GM18499 (cell line): ENCODE results near the gene FGF6.
"Not testable (repeated sequence)": the region's sequence is repeated elsewhere in the genome, so short reads cannot be mapped to it uniquely, and the experiment has no call there.

Source experiments
- ATAC-seq: cut with Tn5 transposase; IDR thresholded peaks from one replicate; pipeline ENCODE4 v1.9.1; 2021; ENCODE audit warnings: moderate number of reproducible peaks; ENCODE audit not compliant: insufficient read depth, unreplicated experiment

Gene FGF6

DNA sequence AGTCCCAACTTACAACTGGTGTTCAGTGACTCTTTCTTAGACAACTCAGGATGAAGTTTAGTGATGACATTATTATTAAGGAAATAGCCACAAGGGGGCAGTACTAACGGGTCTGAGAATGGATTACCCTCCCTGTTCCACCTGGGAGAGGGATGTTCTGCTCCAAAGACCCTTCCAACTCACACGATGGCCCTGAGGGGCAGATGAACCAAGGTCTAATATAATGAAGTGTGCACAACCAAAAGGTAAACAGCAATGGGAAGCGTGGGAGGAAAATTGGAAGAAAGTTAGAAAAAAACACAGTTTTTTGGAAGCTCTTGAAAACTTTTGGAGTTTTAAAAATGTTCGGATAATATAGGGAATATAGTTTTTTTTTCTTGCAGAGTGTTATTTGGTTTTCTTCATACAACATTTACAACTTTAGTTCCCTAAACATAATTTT is 24.0 kb downstream of the FGF6 start:
- ATAC-seq, result no peak

DNA sequence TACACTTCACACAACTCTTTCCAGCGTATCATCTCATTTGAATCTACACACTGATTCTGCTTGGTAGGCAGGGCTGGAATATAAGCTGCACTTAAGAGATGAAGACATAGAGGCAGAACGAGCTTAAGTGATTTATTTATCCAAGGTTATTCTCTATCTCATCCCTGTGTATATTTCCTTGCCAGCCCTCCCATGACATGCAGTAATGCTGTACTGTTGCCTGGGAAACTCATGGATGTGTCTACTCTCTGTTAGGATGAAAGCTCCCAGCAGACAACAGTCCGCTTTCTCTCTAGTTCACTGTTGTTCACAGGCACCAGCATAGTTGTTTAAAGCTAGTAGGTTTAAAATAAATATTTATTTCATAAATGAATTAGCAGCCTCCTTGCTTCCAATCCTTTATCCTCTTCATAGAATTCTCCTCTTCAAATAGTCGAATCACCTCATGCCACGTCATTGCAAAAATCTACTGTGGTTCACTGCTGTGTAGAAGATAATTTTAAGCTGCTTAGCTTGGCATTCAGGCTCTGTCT is 25.4 kb downstream of the FGF6 start:
- ATAC-seq, result no peak

DNA sequence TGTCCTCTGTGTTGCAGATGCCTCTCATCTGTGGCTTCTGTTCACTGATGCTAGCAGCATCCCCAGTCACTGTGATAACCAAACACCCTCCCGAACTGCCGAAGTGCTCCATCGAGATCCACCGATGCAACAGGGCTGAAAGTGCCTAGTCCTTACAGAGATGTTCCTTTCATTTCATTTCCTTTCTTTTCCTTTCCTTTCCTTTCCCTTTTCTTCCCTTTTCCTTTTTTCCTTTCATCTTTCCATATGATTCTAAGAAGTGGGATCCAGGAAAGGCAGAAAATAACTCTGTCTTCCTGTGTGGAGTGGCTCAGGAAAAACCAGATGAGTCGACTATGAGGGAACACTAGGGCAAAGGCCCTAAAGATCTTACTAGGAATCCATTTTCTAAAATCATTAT is 26.7 kb downstream of the FGF6 start:
- no peak for ATAC-seq

DNA sequence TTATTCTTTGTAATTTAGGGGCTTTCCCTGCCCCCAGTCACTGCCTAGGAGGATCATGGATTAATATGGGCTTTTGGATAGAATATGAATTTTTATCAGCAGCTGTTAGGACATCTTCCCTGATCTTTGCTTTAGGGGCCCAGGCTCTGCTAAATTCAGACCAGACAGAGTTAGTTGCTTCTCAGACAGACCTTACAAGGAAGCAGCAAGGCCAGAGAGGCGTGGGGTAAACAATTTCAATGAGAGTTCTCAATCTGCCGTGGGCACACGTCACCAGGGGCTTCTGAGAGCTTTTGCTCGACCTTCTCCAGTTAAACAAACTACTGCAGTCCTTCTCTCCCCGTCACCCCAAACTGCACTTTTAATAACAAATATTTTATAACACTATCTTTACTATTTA is 27.7 kb downstream of the FGF6 start:
- no peak for ATAC-seq

DNA sequence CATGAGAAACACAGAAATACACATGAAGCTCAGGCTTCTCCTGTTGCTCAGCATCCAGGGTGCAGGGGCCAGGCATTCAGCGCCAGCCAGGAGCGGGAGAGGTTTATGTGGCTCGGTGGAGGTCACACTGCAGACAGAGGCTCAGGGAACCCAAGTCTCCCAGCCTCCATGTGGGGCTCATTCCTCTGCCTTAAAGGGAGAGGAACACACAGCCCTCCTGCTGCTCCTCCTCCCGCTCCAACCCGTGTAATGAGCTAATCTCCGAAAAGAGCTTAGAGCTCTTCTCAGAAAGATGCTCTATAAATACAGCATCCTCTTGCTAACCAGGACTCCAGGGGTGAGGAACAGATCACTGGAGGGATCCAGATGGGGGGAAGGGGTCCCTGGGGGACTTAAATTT is 28.2 kb downstream of the FGF6 start:
- no peak for ATAC-seq

DNA sequence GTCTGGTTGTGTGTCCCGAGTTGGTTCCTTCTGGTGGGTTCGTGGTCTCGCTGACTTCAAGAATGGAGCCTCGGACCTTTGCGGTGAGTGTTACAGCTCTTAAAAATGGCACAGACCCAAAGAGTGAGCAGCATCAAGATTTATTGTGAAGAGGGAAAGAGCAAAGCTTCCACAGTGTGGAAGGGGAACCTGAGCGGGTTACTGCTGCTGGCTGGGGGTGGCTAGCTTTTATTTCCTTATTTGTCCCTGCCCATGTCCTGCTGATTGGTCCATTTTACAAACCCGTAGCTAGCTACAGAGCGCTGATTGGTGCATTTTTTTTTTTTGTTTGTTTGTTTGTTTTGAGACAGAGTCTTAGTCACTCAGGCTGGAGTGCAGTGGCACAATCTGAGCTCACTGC is 29.3 kb downstream of the FGF6 start:
- no peak for ATAC-seq

DNA sequence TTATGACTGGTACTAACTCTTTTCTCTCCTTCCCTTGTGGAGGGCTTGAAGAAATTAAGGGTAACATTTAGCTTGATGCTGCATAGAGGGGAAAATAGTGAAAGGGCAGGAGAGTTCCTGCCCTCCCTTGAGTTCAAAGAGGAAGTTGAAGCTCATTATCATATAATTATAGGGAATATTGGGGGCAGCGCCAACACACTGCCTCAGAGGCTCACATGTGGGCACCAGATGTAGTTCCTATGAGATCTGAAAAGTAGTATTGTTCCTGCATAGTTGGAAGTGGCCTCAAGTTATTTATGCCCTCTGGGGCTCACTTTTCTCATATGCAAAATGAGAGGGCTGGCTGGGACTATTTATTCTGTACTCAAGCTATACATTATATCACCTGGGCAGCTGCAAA is 33.1 kb downstream of the FGF6 start:
- no peak for ATAC-seq

DNA sequence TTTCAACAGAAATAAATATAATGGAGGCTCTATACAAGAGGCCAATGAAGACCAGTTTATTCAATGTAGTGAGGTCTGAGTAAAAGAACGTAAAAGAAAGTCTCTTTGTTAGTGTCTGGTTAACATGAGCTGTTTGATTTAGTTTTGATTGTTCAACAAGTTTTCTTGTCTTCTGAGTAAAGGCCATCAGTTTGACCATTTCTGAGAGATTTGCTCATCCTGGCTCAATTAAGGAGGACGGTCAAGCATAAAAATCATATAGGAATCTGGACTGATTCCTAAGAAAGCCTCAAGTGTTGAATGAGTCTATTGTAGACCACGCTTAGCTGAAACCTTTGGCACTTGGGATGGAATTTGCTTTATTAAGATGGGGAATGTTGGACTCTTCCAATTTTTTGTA is 33.6 kb downstream of the FGF6 start:
- no peak for ATAC-seq

DNA sequence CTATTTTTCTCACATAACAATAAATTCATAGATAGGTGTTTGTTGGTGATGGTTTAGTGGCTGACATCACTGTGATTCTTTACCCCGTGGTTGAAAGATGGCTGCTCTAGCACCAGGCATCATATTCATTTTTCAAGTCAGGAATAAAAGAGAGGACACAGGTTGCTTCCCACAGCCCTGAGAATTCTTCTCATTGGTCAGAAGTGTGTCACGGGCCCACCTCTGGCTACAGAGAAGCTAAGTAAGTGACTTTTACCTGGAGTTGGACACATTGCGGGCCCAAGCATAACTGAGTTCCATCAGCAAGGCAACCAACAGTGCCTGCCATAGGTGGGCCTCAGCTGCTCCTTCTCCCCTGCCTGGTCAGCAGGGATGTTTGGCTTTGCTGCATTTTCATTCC is 38.5 kb downstream of the FGF6 start:
- ATAC-seq, result no peak

DNA sequence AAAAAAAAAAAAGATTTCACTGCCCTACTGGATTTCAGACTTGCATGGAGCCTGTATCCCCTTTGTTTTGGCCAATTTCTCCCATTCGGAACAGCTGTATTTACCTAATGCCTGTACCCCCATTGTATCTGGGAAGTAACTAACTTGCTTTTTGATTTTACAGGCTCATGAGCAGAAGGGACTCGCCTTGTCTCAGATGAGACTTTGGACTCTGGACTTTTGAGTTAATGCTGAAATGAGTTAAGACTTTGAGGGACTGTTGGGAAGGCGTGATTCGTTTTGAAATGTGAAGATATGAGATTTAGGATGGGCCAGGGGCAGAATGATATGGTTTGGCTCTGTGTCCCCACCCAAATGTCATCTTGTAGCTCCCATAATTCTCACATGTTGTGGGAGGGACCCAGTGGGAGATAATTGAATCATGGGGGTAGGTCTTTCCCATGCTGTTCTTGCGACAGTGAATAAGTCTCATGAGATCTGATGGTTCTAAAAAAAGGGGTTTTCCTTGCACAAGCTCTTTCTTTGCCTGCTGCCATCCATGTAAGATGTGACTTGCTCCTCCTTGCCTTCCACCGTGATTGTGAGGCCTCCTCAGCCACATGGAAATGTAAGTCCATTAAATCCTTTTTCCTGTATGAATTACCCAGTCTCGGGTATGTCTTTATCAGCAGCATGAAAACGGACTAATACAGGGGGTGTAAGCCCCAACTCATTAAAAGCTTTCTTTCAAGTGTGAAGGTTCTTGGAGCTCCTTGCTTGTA is 40.6 kb downstream of the FGF6 start:
- not testable (repeated sequence) for ATAC-seq

DNA sequence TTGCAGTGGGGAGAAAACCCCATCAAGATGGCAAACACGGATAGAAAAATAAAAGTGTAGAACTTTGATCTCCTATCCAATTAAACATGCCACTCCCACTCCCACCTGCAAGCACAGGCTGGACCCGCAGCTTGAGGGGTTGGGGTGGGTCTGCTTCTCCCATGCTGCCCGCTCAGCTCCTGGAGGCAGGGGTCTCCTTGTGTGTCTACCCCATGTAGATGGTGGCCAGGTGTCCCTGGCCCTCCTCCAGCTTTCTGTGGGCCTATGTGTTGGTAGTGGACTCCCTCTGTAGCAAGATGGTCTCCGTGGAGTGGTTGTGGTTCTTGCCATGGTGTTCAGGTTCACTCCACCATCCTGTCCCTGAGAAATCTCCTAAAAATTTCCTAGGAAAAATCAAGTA is 42.6 kb downstream of the FGF6 start:
- ATAC-seq, result no peak

DNA sequence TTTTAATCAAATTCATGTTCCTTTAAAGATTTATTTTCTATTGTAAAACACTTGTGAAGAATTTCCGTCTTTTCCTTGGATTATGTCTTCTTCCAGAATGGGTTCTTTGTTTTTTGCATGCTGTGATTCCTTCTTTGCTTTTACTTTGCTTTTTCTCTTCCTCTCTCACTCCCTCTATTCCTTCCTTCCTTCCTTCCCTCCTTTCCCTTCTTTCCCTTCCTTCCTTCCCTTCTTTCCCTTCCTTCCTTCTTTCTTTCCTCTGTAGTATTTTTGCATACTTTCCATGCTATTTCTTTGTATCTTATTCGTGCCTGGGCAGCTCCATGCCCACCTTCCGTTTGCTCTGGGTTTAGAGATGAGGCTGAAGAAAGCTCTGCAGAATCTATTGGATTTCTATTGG is 44.5 kb downstream of the FGF6 start:
- no peak for ATAC-seq

DNA sequence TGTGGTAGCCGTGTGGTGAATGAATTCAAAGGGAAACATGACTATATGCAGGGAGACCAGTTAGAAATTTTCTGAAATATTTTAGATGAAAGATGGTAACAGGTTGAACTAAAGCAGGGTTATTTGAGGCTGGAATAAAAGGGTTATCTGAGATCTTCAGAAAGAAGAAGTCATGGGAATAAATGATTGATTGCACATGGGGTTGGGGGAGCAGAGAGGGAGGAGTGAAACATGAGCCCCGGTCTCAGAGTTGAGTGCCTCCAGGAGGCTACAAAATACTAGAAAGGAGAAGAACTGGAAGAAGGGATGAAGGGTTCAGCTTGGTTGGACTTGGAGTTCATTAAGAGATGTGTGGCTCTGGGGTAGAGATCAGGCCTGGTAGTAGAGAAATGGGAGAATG is 49.8 kb downstream of the FGF6 start:
- ATAC-seq, result no peak

DNA sequence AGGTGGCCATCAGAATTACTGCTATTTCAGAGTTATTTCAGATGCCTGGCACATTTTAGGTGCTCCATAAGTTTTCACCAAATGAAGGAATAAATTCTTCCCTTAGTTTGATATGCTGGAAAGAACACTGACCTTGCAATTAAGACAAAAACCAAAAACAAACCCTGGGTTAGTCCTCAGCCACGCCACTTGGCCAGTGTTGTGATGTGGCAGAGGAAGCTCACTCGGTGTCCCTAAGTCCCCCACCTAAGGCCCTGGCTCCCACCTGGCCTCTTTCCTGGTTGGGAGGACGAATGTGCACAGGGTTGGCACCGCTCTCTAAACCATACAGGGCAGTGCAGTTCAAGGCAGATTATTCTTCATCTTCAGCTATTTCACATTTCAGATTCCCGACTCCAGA is 52.4 kb downstream of the FGF6 start:
- no peak for ATAC-seq

DNA sequence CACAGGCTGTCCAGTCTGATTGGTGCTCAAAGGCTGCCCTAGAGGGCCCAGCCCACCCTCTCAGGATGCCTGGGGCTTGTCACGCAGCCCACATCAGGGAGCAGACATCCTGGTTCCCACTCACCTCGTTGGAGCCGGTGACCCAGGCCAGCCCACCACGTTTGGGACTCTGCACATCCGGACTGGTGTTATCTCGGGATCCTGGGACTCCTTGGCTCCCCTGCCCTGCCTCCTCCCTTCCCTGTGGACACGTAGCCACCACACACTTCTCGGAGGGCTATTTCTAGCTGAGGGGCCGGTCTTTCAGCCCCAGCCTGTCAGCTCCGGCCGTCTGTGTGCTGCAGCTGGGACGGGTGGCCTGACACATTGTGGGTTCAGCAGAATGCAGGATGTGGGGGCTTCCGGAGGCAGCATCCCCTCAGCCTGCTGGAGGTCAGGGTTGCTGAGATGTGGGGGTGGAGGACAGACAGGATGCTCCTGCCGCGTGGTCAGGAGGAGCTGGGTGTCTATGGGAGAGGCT is 53.3 kb downstream of the FGF6 start:
- ATAC-seq, result no peak

DNA sequence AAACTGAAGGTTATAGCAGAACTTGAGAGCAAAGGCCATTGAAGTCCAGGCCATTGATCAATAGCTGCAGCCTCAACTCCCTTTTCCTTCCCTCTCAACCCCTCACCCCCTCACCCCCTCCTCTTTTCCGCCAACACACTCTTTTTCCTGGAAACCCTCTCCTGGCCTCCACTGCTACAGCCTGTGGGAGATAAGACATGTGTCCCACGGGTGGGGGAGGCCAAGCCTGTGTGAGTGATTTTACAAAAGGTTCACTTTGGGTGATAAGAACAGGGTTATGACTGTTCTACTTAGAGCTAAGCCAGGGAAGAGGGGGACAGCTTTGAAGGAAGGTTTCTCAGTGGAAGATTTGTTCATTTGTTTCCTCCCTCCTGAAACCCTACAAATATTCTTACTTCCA is 57.0 kb downstream of the FGF6 start:
- no peak for ATAC-seq

DNA sequence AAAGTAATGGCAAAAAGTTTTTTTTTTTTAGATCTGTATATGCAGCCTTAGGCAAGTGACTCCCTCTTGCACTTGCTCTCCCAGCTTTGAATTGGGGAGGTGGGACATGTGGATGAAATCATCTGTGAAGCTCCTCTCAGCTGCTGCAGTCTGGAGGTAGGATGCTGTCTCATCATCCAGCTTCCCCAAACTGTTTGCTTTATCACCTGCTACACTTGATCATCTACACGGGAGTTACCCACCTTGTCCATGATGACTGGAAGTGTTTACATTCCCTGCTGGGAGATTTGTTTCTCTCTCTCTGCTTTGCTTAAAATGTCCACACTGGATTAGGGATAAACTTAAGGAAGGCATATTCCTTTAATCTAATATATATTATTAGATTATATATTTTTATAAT is 57.6 kb downstream of the FGF6 start:
- no peak for ATAC-seq

DNA sequence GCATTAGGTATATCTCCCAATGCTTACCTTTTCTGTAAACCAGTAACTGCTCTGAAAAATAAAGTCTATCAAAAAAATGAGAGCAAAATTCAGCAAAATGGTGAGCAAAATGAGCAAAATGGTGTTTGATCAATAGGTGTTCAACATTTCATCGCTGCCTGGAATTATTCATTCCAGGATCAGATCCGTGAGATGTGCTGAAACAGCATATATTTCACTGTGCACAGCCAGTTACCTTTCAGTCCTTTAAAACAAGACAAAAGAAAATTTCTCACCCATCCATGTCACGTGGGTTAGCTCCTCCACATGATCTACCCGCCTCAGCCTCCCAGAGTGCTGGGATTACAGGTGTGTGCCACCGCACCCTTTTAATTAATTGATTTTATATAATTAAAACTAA is 58.0 kb downstream of the FGF6 start:
- no peak for ATAC-seq

DNA sequence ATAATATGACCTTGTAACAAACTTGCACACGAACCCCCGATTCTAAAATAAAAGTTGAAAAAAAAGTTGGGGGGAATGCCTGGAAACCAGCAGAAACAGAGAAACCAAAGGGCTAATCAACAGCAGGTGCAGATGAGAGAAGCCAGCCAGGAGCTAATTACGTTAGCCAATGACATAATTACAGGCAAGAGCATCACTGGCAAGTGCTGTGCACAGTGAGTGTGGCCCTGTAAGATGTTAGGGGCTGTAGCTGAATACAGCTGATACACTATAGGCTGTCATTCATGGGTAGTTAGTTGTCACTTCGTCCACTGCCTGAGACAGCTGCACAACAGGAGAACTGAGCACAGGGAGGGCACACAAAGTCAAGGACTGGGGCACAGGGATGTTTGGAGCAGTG is 58.8 kb downstream of the FGF6 start:
- no peak for ATAC-seq
